WTC11 (cell line): Measurements from ENCODE around the gene C10orf105. TPM values are rescaled to one million over a fixed set of nuclear protein-coding genes. Genes with fewer than 3 reads are reported as not detected.

ENCODE experiments used
- ATAC-seq: fragments of 200-7000 bp; cut with Tn5 transposase; 2 replicates; pipeline ENCODE4 v1.10.0; 2021; ENCODE audit warnings: mild to moderate bottlenecking, moderate library complexity
- CTCF ChIA-PET: fragments of 300-600 bp; sonication (Branson Sonifier 250); formaldehyde crosslinking; loops from one replicate; lab custom pipeline; 2021; ENCODE audit warnings: antibody characterized with exemption; lab: Charles Lee
- POLR2A ChIA-PET: fragments of 350-600 bp; sonication (Branson Sonifier 250); formaldehyde crosslinking; loops from one replicate; lab custom pipeline; 2021; ENCODE audit warnings: antibody characterized with exemption; lab: Charles Lee
- DNase-seq: peaks from one replicate; pipeline ENCODE4 v3.0.0; 2021; ENCODE audit warnings: low spot score
- H3K27ac Mint-ChIP-seq: 2 replicates; pipeline ENCODE4 v1.8.0; 2021; ENCODE audit warnings: mixed read lengths
- H3K27me3 Mint-ChIP-seq: 2 replicates; pipeline ENCODE4 v1.8.0; 2021; ENCODE audit warnings: low read depth, mild to moderate bottlenecking, moderate library complexity, mixed read lengths
- H3K36me3 Mint-ChIP-seq: 2 replicates; pipeline ENCODE4 v1.8.0; 2021; ENCODE audit warnings: mixed read lengths
- H3K4me1 Mint-ChIP-seq: 2 replicates; pipeline ENCODE4 v1.8.0; 2022; ENCODE audit warnings: mixed read lengths
- H3K4me3 Mint-ChIP-seq: 2 replicates; pipeline ENCODE4 v1.8.0; 2021; ENCODE audit warnings: mild to moderate bottlenecking, moderate library complexity, mixed read lengths
- H3K9me3 Mint-ChIP-seq: 2 replicates; pipeline ENCODE4 v1.8.0; 2021; ENCODE audit warnings: mixed read lengths
- ETV6 ChIP-seq: sonication (generic); formaldehyde crosslinking; IDR thresholded peaks from 2 replicates; pipeline ENCODE4 v1.8.1; 2022; ENCODE audit warnings: mild to moderate bottlenecking, missing genetic modification reagents
- JUN ChIP-seq: sonication (generic); formaldehyde crosslinking; IDR thresholded peaks from 2 replicates; pipeline ENCODE4 v1.8.0; 2023; ENCODE audit warnings: mild to moderate bottlenecking, missing genetic modification reagents
- KAT7 ChIP-seq: sonication (generic); formaldehyde crosslinking; IDR thresholded peaks from 2 replicates; pipeline ENCODE4 v1.8.1; 2023; ENCODE audit warnings: missing genetic modification reagents, mild to moderate bottlenecking, borderline replicate concordance
- MXD4 ChIP-seq: fragments of 250-450 bp; sonication (Bioruptor Pico); IDR thresholded peaks from 2 replicates; pipeline ENCODE4 v1.8.0; 2021; ENCODE audit warnings: mild to moderate bottlenecking, moderate library complexity, borderline replicate concordance
- NFATC4 ChIP-seq: fragments of 250-450 bp; sonication (Bioruptor Pico); IDR thresholded peaks from 2 replicates; pipeline ENCODE4 v1.9.0; 2021; ENCODE audit warnings: mild to moderate bottlenecking
- NFE2L1 ChIP-seq: sonication (generic); formaldehyde crosslinking; IDR thresholded peaks from 2 replicates; pipeline ENCODE4 v1.8.1; 2023; ENCODE audit warnings: missing genetic modification reagents
- SOX15 ChIP-seq: fragments of 250-450 bp; sonication (Bioruptor Pico); IDR thresholded peaks from 2 replicates; pipeline ENCODE4 v1.9.0; 2021; ENCODE audit warnings: mild to moderate bottlenecking
- TCF7 ChIP-seq: sonication (generic); formaldehyde crosslinking; IDR thresholded peaks from 2 replicates; pipeline ENCODE4 v1.8.0; 2022; ENCODE audit warnings: mild to moderate bottlenecking, low read depth, missing genetic modification reagents, moderate library complexity
- TEAD4 ChIP-seq: sonication (generic); formaldehyde crosslinking; IDR thresholded peaks from 2 replicates; pipeline ENCODE4 v1.8.0; 2022; ENCODE audit warnings: mild to moderate bottlenecking, missing genetic modification reagents
- ZNF138 ChIP-seq: sonication (generic); formaldehyde crosslinking; conservative IDR thresholded peaks from 2 replicates; pipeline ENCODE4 v1.8.1; 2022; ENCODE audit warnings: mild to moderate bottlenecking, moderate library complexity, missing genetic modification reagents
- ZNF317 ChIP-seq: sonication (generic); formaldehyde crosslinking; IDR thresholded peaks from 2 replicates; pipeline ENCODE4 v1.8.1; 2023; ENCODE audit warnings: low read depth, mild to moderate bottlenecking, moderate library complexity, missing genetic modification reagents, borderline replicate concordance
- ZNF396 ChIP-seq: fragments of 250-450 bp; sonication (Bioruptor Pico); IDR thresholded peaks from 2 replicates; pipeline ENCODE4 v1.8.0; 2021; ENCODE audit warnings: mild to moderate bottlenecking, moderate library complexity, borderline replicate concordance
- ZNF416 ChIP-seq: fragments of 250-450 bp; sonication (Bioruptor Pico); IDR thresholded peaks from 2 replicates; pipeline ENCODE4 v1.9.0; 2021; ENCODE audit warnings: mild to moderate bottlenecking, inconsistent platforms
- total RNA-seq: library from RNA; stranded (reverse); gene quantifications from 3 replicates; pipeline ENCODE4 v1.2.3, GENCODE V29; 2021
- TF ChIP-seq, protein P1 (sequence below): sonication (generic); formaldehyde crosslinking; IDR thresholded peaks from 2 replicates; pipeline ENCODE4 v1.8.1; 2023; ENCODE audit warnings: mild to moderate bottlenecking, missing genetic modification reagents
- TF ChIP-seq, protein P2 (sequence below): sonication (generic); formaldehyde crosslinking; IDR thresholded peaks from 2 replicates; pipeline ENCODE4 v1.8.1; 2022; ENCODE audit warnings: mild to moderate bottlenecking, missing genetic modification reagents, moderate library complexity, borderline replicate concordance
- TF ChIP-seq, protein P3 (sequence below): fragments of 250-450 bp; sonication (Bioruptor Pico); IDR thresholded peaks from 2 replicates; pipeline ENCODE4 v1.8.0; 2021; ENCODE audit warnings: mild to moderate bottlenecking
- TF ChIP-seq, protein P4 (sequence below): sonication (generic); formaldehyde crosslinking; IDR thresholded peaks from 2 replicates; pipeline ENCODE4 v1.8.1; 2022; ENCODE audit warnings: low read depth, missing genetic modification reagents, borderline replicate concordance
- TF ChIP-seq, protein P5 (sequence below): fragments of 250-450 bp; sonication (Bioruptor Pico); IDR thresholded peaks from 2 replicates; pipeline ENCODE4 v2.1.2; 2022; ENCODE audit warnings: mild to moderate bottlenecking, moderate library complexity
- TF ChIP-seq, protein P6 (sequence below): fragments of 250-450 bp; sonication (Bioruptor Pico); conservative IDR thresholded peaks from 2 replicates; pipeline ENCODE4 v1.9.0; 2021; ENCODE audit warnings: mild to moderate bottlenecking

Gene C10orf105
- total RNA-seq, 1 experiment from 2014 or later = 0.48 TPM

DNA sequence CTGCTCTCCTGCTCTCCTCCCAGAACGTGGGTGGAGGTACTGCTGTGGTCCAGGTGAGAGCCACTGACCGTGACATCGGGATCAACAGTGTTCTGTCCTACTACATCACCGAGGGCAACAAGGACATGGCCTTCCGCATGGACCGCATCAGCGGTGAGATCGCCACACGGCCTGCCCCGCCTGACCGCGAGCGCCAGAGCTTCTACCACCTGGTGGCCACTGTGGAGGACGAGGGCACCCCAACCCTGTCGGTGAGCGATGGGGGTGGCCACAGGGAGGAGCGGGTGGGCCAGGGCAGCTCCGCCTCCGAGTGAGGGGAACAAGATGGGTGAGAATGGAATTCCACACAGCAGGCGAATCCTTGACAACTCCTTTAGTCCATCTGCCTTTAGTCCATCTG lies 22.1 kb upstream of the C10orf105 start:
- CTCF ChIA-PET = interaction anchor here (1.3 kb wide), 1 partner anchor 32 kb away, joined by 3 read pairs; the partner anchor contains the start of gene VSIR
- POLR2A ChIA-PET = no interaction called here
- H3K9me3 Mint-ChIP-seq = peaks cover 10% of the 10 kb centered on the region; the same call in 1 of the 2 replicates
- TF ChIP-seq ZNF416 (CRISPR knock-in tag) = no peak
- TF ChIP-seq, protein P1, sequence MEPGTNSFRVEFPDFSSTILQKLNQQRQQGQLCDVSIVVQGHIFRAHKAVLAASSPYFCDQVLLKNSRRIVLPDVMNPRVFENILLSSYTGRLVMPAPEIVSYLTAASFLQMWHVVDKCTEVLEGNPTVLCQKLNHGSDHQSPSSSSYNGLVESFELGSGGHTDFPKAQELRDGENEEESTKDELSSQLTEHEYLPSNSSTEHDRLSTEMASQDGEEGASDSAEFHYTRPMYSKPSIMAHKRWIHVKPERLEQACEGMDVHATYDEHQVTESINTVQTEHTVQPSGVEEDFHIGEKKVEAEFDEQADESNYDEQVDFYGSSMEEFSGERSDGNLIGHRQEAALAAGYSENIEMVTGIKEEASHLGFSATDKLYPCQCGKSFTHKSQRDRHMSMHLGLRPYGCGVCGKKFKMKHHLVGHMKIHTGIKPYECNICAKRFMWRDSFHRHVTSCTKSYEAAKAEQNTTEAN (CRISPR knock-in tag) = no peak
- no peak for TF ChIP-seq NFE2L1 (CRISPR knock-in tag)
- TF ChIP-seq ZNF317 (CRISPR knock-in tag) = no peak
- TF ChIP-seq, protein P2, sequence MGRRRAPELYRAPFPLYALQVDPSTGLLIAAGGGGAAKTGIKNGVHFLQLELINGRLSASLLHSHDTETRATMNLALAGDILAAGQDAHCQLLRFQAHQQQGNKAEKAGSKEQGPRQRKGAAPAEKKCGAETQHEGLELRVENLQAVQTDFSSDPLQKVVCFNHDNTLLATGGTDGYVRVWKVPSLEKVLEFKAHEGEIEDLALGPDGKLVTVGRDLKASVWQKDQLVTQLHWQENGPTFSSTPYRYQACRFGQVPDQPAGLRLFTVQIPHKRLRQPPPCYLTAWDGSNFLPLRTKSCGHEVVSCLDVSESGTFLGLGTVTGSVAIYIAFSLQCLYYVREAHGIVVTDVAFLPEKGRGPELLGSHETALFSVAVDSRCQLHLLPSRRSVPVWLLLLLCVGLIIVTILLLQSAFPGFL = no peak
- no peak for TF ChIP-seq TCF7
- TF ChIP-seq, protein P3, sequence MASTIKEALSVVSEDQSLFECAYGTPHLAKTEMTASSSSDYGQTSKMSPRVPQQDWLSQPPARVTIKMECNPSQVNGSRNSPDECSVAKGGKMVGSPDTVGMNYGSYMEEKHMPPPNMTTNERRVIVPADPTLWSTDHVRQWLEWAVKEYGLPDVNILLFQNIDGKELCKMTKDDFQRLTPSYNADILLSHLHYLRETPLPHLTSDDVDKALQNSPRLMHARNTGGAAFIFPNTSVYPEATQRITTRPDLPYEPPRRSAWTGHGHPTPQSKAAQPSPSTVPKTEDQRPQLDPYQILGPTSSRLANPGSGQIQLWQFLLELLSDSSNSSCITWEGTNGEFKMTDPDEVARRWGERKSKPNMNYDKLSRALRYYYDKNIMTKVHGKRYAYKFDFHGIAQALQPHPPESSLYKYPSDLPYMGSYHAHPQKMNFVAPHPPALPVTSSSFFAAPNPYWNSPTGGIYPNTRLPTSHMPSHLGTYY (CRISPR knock-in tag) = no peak
- TF ChIP-seq TEAD4 = no peak
- TF ChIP-seq JUN = no peak
- no peak for TF ChIP-seq ZNF138 (CRISPR knock-in tag)
- no peak for TF ChIP-seq ZNF396 (CRISPR knock-in tag)
- TF ChIP-seq ETV6 = no peak
- TF ChIP-seq KAT7 (CRISPR knock-in tag) = no peak
- TF ChIP-seq, protein P4, sequence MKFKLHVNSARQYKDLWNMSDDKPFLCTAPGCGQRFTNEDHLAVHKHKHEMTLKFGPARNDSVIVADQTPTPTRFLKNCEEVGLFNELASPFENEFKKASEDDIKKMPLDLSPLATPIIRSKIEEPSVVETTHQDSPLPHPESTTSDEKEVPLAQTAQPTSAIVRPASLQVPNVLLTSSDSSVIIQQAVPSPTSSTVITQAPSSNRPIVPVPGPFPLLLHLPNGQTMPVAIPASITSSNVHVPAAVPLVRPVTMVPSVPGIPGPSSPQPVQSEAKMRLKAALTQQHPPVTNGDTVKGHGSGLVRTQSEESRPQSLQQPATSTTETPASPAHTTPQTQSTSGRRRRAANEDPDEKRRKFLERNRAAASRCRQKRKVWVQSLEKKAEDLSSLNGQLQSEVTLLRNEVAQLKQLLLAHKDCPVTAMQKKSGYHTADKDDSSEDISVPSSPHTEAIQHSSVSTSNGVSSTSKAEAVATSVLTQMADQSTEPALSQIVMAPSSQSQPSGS = no peak
- TF ChIP-seq MXD4 (CRISPR knock-in tag) = no peak
- TF ChIP-seq, protein P5, sequence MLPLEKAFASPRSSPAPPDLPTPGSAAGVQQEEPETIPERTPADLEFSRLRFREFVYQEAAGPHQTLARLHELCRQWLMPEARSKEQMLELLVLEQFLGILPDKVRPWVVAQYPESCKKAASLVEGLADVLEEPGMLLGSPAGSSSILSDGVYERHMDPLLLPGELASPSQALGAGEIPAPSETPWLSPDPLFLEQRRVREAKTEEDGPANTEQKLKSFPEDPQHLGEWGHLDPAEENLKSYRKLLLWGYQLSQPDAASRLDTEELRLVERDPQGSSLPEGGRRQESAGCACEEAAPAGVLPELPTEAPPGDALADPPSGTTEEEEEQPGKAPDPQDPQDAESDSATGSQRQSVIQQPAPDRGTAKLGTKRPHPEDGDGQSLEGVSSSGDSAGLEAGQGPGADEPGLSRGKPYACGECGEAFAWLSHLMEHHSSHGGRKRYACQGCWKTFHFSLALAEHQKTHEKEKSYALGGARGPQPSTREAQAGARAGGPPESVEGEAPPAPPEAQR (CRISPR knock-in tag) = no peak
- no peak for TF ChIP-seq SOX15 (CRISPR knock-in tag)
- TF ChIP-seq, protein P6, sequence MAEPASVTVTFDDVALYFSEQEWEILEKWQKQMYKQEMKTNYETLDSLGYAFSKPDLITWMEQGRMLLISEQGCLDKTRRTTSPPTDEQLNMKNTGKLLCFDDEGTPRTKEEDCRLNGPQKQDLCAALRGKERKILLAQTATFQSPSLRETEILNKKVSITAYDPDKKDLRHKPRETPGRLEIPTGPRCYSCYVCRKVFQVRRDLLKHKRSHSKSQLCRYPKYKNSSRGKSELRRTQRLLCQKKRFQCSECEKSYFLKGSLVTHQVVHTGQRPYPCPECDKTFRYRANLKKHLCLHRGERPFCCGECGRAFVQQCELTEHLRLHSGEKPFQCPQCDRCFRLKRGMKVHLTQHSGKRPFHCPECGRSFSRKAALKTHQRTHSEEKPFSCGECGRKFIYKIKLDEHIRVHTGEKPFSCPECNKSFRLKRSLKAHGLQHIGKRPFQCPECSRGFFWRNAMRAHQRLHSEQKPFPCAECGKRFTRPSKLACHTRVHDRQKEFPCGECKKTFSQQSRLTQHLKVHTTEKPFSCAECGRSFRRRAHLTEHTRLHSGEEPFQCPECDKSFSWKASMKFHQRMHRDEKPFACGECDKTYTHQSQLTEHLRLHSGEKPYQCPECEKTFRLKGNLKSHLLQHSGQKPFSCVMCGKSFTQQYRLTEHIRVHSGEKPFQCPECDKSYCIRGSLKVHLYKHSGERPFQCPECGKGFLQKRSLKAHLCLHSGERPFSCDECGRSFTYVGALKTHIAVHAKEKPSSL (CRISPR knock-in tag) = no peak
- TF ChIP-seq NFATC4 (CRISPR knock-in tag) = no peak
- TF ChIP-seq, all 79 proteins: peak for 0
- Mint-ChIP-seq H3K4me3 (no peak overlapping the region), H3K4me1 (peaks cover 12% of the 10 kb centered on the region), H3K36me3 (no peaks in the 10 kb centered on the region), H3K27me3 (peaks cover 3% of the 10 kb centered on the region; the same call in 1 of the 2 replicates), H3K27ac (no peak overlapping the region)
- DNase-seq (no peak), ATAC-seq (no peak)
